IMR-90 (cell line): Measurements from ENCODE around the gene MPC1. TPM values are rescaled to one million over a fixed set of nuclear protein-coding genes. Genes with fewer than 3 reads are reported as not detected.
"Not testable (repeated sequence)": the region's sequence is repeated elsewhere in the genome, so short reads cannot be mapped to it uniquely, and the experiment has no call there.

Experiments used
- ATAC-seq: fragments of 200-7000 bp; cut with Tn5 transposase; 2 replicates; pipeline ENCODE4 v1.9.1; 2020; ENCODE audit warnings: low read depth, mild to moderate bottlenecking, moderate library complexity
- BruUV-seq: library from RNA; stranded (reverse); fragments of 400-500 nt; replicated peaks from 2 replicates; lab custom pipeline; 2021; lab: Mats Ljungman, UMichigan
- CTCF ChIA-PET: fragments of 300-600 bp; formaldehyde crosslinking; extraction: SDS; loops from one replicate; lab custom pipeline; 2021; ENCODE audit warnings: antibody characterized with exemption; lab: Yijun Ruan, JAX
- POLR2A ChIA-PET: fragments of 300-600 bp; sonication (Branson Sonifier 250); formaldehyde crosslinking; loops from one replicate; lab custom pipeline; 2022; ENCODE audit warnings: antibody characterized with exemption; ENCODE audit not compliant: unreplicated experiment; lab: Charles Lee
- DNase-seq: peaks from one replicate; pipeline ENCODE4 v3.0.0; 2013
- H2AFZ ChIP-seq: replicated peaks from 2 replicates; pipeline ENCODE3; 2013; ENCODE audit warnings: low read length, mild to moderate bottlenecking; ENCODE audit not compliant: poor library complexity
- H2AK5ac ChIP-seq: 2 replicates; pipeline ENCODE4 v1.6.1; 2013; ENCODE audit warnings: low read depth, low read length, inconsistent platforms
- H2AK9ac ChIP-seq: replicated peaks from 2 replicates; pipeline ENCODE3; 2013; ENCODE audit warnings: mild to moderate bottlenecking, low read depth, low read length, moderate library complexity; ENCODE audit not compliant: poor library complexity
- H2BK120ac ChIP-seq: 2 replicates; pipeline ENCODE4 v1.6.1; 2013; ENCODE audit warnings: low read depth, low read length, inconsistent platforms
- H2BK15ac ChIP-seq: 3 replicates; pipeline ENCODE4 v1.6.1; 2013; ENCODE audit warnings: low read depth, low read length, inconsistent platforms
- H2BK20ac ChIP-seq: 2 replicates; pipeline ENCODE4 v1.6.1; 2013; ENCODE audit warnings: low read depth, mild to moderate bottlenecking, inconsistent platforms, low read length, moderate library complexity
- H2BK5ac ChIP-seq: 2 replicates; pipeline ENCODE4 v1.6.1; 2013; ENCODE audit warnings: mild to moderate bottlenecking, low read depth, low read length, inconsistent platforms; ENCODE audit not compliant: poor library complexity, severe bottlenecking
- H3K14ac ChIP-seq: replicated peaks from 2 replicates; pipeline ENCODE4 v1.6.1; 2013; ENCODE audit warnings: low read depth, low read length, inconsistent platforms
- H3K18ac ChIP-seq: 2 replicates; pipeline ENCODE4 v1.6.1; 2013; ENCODE audit warnings: low read depth, low read length, control low read depth
- H3K23ac ChIP-seq: 2 replicates; pipeline ENCODE4 v1.6.1; 2013; ENCODE audit warnings: low read depth, low read length, inconsistent platforms
- H3K27ac ChIP-seq: 2 replicates; pipeline ENCODE4 v1.5.1; 2013; ENCODE audit warnings: mild to moderate bottlenecking, control low read depth, low read length; ENCODE audit not compliant: insufficient read depth
- H3K27me3 ChIP-seq: 2 replicates; pipeline ENCODE4 v1.6.1; 2013; ENCODE audit warnings: low read length; ENCODE audit not compliant: control insufficient read depth, insufficient read depth
- H3K36me3 ChIP-seq: 2 replicates; pipeline ENCODE4 v1.6.1; 2013; ENCODE audit warnings: low read length, mixed read lengths; ENCODE audit not compliant: control insufficient read depth, insufficient read depth
- H3K4ac ChIP-seq: 2 replicates; pipeline ENCODE4 v1.6.1; 2013; ENCODE audit warnings: low read depth, low read length, inconsistent platforms
- H3K4me1 ChIP-seq: 2 replicates; pipeline ENCODE4 v1.6.1; 2013; ENCODE audit warnings: low read length, mixed read lengths; ENCODE audit not compliant: control insufficient read depth, insufficient read depth
- H3K4me2 ChIP-seq: 2 replicates; pipeline ENCODE4 v1.6.1; 2013; ENCODE audit warnings: low read depth, mild to moderate bottlenecking, control low read depth, low read length, moderate library complexity
- H3K4me3 ChIP-seq: 2 replicates; pipeline ENCODE4 v1.5.1; 2013; ENCODE audit warnings: low read depth, mild to moderate bottlenecking, control low read depth, low read length, moderate library complexity; ENCODE audit not compliant: insufficient read depth
- H3K56ac ChIP-seq: 2 replicates; pipeline ENCODE4 v1.6.1; 2013; ENCODE audit warnings: low read length, inconsistent platforms; ENCODE audit not compliant: insufficient read depth; ENCODE audit errors: extremely low read depth
- H3K79me1 ChIP-seq, 2 experiments: 2 replicates each; pipeline ENCODE4 v1.6.1; 2013; ENCODE audit warnings: low read length in 2 of 2, inconsistent platforms in 1 of 2, low read depth in 1 of 2
- H3K9ac ChIP-seq: 2 replicates; pipeline ENCODE4 v1.6.1; 2013; ENCODE audit warnings: low read depth, low read length, control low read depth
- H3K9me1 ChIP-seq: 2 replicates; pipeline ENCODE4 v1.6.1; 2013; ENCODE audit warnings: low read length, inconsistent platforms; ENCODE audit not compliant: insufficient read depth
- H3K9me3 ChIP-seq: 2 replicates; pipeline ENCODE4 v1.6.1; 2013; ENCODE audit warnings: low read length; ENCODE audit not compliant: control insufficient read depth, insufficient read depth
- H4K20me1 ChIP-seq: 2 replicates; pipeline ENCODE4 v1.6.1; 2013; ENCODE audit warnings: low read length, inconsistent platforms; ENCODE audit not compliant: insufficient read depth
- H4K5ac ChIP-seq: 2 replicates; pipeline ENCODE4 v1.6.1; 2013; ENCODE audit warnings: mild to moderate bottlenecking, low read depth, low read length, control low read depth
- H4K8ac ChIP-seq, 2 experiments: 2 replicates each; pipeline ENCODE4 v1.6.1; 2013; ENCODE audit warnings: low read depth in 2 of 2, low read length in 2 of 2, control low read depth in 1 of 2, inconsistent platforms in 1 of 2
- H4K91ac ChIP-seq: 2 replicates; pipeline ENCODE4 v1.6.1; 2013; ENCODE audit warnings: low read depth, low read length, inconsistent platforms; ENCODE audit not compliant: insufficient read depth
- MXI1 ChIP-seq: IDR thresholded peaks from 2 replicates; pipeline ENCODE4 v1.6.1; 2012; ENCODE audit warnings: low read depth, mild to moderate bottlenecking, low read length, moderate library complexity, borderline replicate concordance
- NFE2L2 ChIP-seq: fragments of 150-350 bp; IDR thresholded peaks from 2 replicates; pipeline ENCODE4 v1.6.1; 2016; ENCODE audit warnings: low read depth, mild to moderate bottlenecking, low read length
- POLR2A ChIP-seq: IDR thresholded peaks from 2 replicates; pipeline ENCODE4 v1.6.1; 2012; ENCODE audit warnings: mild to moderate bottlenecking, low read depth, low read length
- WGBS, 2 experiments: methylation state at CpG; one replicate each; pipeline versions ENCODE4 v1.1.5 to v1.1.7; 2013; ENCODE audit warnings: missing lambda C conversion rate in 2 of 2; ENCODE audit not compliant: insufficient read length in 1 of 2; ENCODE audit errors: extremely low coverage in 2 of 2; 5-methylcytosine and 5-hydroxymethylcytosine counted together
- dilution Hi-C: fragments of 300-500 bp; cut with HindIII; formaldehyde crosslinking; loops from one replicate; pipeline ENCODE4 v1.14.3; 2018; ENCODE audit warnings: low sequenced_read_pairs; ENCODE audit not compliant: unreplicated experiment
- in situ Hi-C: fragments of 300-500 bp; cut with MboI; formaldehyde crosslinking; loops from 3 replicates; pipeline ENCODE4 v1.14.3; 2019; ENCODE audit warnings: low sequenced_read_pairs, inconsistent platforms, mixed read lengths
- intact Hi-C: fragments of 100-400 bp; cut with micrococcal nuclease; formaldehyde crosslinking; loops from 2 replicates; pipeline ENCODE4 v1.10.0; 2022
- polyA plus RNA-seq, 3 experiments: library from polyadenylated mRNA; depleted of rRNA; stranded (reverse); fragments of >200 nt; gene quantifications; 2 replicates each; pipeline ENCODE4 v1.2.3, GENCODE V29; 2012; ENCODE audit warnings: low replicate concordance in 1 of 3
- total RNA-seq: library from RNA; depleted of rRNA; stranded (reverse); fragments of >200 nt; gene quantifications from 2 replicates; pipeline ENCODE4 v1.2.3, GENCODE V29; 2012

Gene MPC1
- total and polyA plus RNA-seq, 2 of the 4 experiments (the other 2 are of a cell fraction) = 10.9 to 12.0 TPM

DNA sequence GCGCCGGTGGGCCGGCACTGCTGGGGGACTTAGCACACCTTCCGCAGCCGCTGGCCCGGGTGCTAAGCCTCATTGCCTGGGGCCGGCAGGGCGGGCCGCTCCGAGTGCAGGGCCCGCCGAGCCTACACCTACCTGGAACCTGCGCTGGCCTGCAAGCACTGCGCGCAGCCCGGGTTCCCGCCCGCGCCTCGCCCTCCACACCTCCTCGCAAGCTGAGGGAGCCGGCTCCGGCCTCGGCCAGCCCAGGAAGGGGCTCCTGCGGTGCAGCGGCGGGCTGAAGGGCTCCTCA is 10.7 kb upstream of the MPC1 start (continued):
- TF ChIP-seq MXI1 = no peak
- no peak for TF ChIP-seq NFE2L2
- no peak for TF ChIP-seq POLR2A

DNA sequence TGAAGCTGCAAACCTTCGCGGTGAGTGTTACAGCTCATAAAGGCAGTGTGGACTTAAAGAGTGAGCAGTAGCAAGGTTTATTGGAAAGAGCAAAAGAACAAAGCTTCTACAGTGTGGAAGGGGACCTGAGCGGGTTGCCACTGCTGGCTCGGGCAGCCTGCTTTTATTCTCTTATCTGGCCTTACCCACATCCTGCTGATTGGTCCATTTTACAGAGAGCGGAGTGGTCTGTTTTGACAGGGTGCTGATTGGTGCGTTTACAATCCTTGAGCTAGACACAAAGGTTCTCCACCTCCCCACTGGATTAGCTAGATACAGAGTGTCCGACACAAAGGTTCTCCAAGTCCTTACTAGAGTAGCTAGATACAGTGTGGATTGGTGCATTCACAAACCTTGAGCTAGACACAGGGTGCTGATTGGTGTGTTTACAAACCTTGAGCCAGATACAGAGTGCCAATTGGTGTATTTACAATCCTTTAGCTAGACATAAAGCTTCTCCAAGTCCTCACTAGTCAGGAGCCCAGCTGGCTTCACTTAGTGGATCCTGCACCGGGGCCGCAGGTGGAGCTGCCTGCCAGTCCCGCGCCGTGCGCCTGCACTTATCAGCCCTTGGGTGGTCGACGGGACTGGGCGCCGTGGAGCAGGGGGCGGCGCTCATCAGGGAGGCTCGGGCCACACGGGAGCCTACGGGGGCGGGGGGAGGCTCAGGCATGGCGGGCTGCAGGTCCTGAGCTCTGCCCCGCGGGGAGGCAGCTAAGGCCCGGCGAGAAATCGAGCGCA is 10.2 kb upstream of the MPC1 start:
- peaks cover 25% of the 10 kb centered on the region for H3K27me3 ChIP-seq
- CTCF ChIA-PET = interaction anchor here (0.7 kb wide), 1 partner anchor 7 kb away, joined by 3 read pairs; no protein-coding TSS in a partner anchor
- H3K4ac ChIP-seq, dilution Hi-C loops, H3K18ac ChIP-seq, H3K9me1 ChIP-seq, H3K23ac ChIP-seq, POLR2A ChIA-PET, H3K9ac ChIP-seq, H3K56ac ChIP-seq, H4K5ac ChIP-seq, H2AK5ac ChIP-seq, H4K8ac ChIP-seq, H3K27ac ChIP-seq, H2BK15ac ChIP-seq, H2BK5ac ChIP-seq, H3K36me3 ChIP-seq, H3K14ac ChIP-seq, H3K4me2 ChIP-seq, ATAC-seq, H4K20me1 ChIP-seq, H2BK20ac ChIP-seq, H2AK9ac ChIP-seq, H3K4me1 ChIP-seq, DNase-seq, H2AFZ ChIP-seq, in situ Hi-C loops, H3K4me3 ChIP-seq, H3K9me3 ChIP-seq, BruUV-seq, H3K79me1 ChIP-seq, intact Hi-C loops, H4K91ac ChIP-seq, H2BK120ac ChIP-seq: not testable (repeated sequence)
- 92% methylated on average over 11 of the region's 30 CpGs; no CpG with 5 or more reads in 1 of the 2 experiments for WGBS, 2 experiments
